Neuronal stem cell (in vitro differentiated cells): ENCODE measurements around the gene F8.
"Not testable (repeated sequence)": the region's sequence is repeated elsewhere in the genome, so short reads cannot be mapped to it uniquely, and the experiment has no call there.

ENCODE experiments used
- DNase-seq: peaks from one replicate; pipeline ENCODE4 v3.0.0-alpha.2; 2013; ENCODE audit warnings: low spot score
- H2AFZ ChIP-seq: one replicate; pipeline ENCODE4 v1.6.1; 2013; ENCODE audit warnings: mild to moderate bottlenecking, low read length, inconsistent platforms
- H2AK5ac ChIP-seq: 2 replicates; pipeline ENCODE4 v1.6.1; 2013; ENCODE audit warnings: low read depth, mild to moderate bottlenecking, inconsistent platforms, low read length, moderate library complexity, mixed read lengths
- H2BK120ac ChIP-seq: 2 replicates; pipeline ENCODE4 v1.6.1; 2013; ENCODE audit warnings: low read depth, mild to moderate bottlenecking, inconsistent platforms, low read length, moderate library complexity, mixed read lengths
- H2BK12ac ChIP-seq: one replicate; pipeline ENCODE4 v1.6.1; 2013; ENCODE audit warnings: low read length, inconsistent platforms
- H2BK15ac ChIP-seq: 2 replicates; pipeline ENCODE4 v1.6.1; 2013; ENCODE audit warnings: mild to moderate bottlenecking, low read length, inconsistent platforms, mixed read lengths
- H2BK5ac ChIP-seq: one replicate; pipeline ENCODE4 v1.6.1; 2013; ENCODE audit warnings: inconsistent platforms, mild to moderate bottlenecking, low read length, moderate library complexity
- H3K14ac ChIP-seq: one replicate; pipeline ENCODE4 v1.6.1; 2013; ENCODE audit warnings: low read length, inconsistent platforms
- H3K18ac ChIP-seq: 2 replicates; pipeline ENCODE4 v1.6.1; 2013; ENCODE audit warnings: low read length, inconsistent platforms
- H3K23ac ChIP-seq: 2 replicates; pipeline ENCODE4 v1.6.1; 2013; ENCODE audit warnings: low read depth, mild to moderate bottlenecking, mixed read lengths, low read length, inconsistent platforms; ENCODE audit not compliant: poor library complexity
- H3K27ac ChIP-seq: replicated peaks from 3 replicates; pipeline ENCODE4 v1.5.1; 2013; ENCODE audit warnings: low read length, inconsistent platforms
- H3K27me3 ChIP-seq, 3 experiments: 2 replicates each; pipeline ENCODE4 v1.6.1; 2013; ENCODE audit warnings: low read length in 3 of 3, mild to moderate bottlenecking in 2 of 3, inconsistent platforms in 1 of 3, low read depth in 1 of 3, mixed read lengths in 1 of 3, moderate library complexity in 1 of 3; ENCODE audit not compliant: control insufficient read depth in 3 of 3, insufficient read depth in 3 of 3
- H3K36me3 ChIP-seq, 2 donors: replicated peaks in 1 of 2; 2 replicates each; pipeline ENCODE4 v1.6.1; 2013; ENCODE audit warnings: low read length in 2 of 2; ENCODE audit not compliant: control insufficient read depth in 2 of 2, insufficient read depth in 2 of 2
- H3K4ac ChIP-seq: 2 replicates; pipeline ENCODE4 v1.6.1; 2013; ENCODE audit warnings: inconsistent platforms, mild to moderate bottlenecking, low read length, moderate library complexity
- H3K4me1 ChIP-seq, 2 donors: 1 replicate in 1 of 2; 2 replicates in 1 of 2; pipeline ENCODE4 v1.6.1; 2013; ENCODE audit warnings: low read length in 2 of 2, low read depth in 1 of 2; ENCODE audit not compliant: control insufficient read depth in 2 of 2, insufficient read depth in 1 of 2
- H3K4me2 ChIP-seq: one replicate; pipeline ENCODE4 v1.6.1; 2013; ENCODE audit warnings: mild to moderate bottlenecking, low read length, inconsistent platforms; ENCODE audit not compliant: insufficient read depth, poor library complexity, severe bottlenecking
- H3K4me3 ChIP-seq, 2 donors: 2 replicates each; pipeline ENCODE4 v1.5.1; 2013; ENCODE audit warnings: low read length in 2 of 2, mild to moderate bottlenecking in 2 of 2, inconsistent platforms in 1 of 2, moderate library complexity in 1 of 2
- H3K79me1 ChIP-seq: one replicate; pipeline ENCODE4 v1.6.1; 2013; ENCODE audit warnings: low read depth, mild to moderate bottlenecking, inconsistent platforms, low read length, moderate library complexity
- H3K9ac ChIP-seq: one replicate; pipeline ENCODE4 v1.6.1; 2013; ENCODE audit warnings: mild to moderate bottlenecking, low read depth, low read length, inconsistent platforms; ENCODE audit not compliant: poor library complexity
- H3K9me3 ChIP-seq, 2 donors: replicated peaks in 1 of 2; 2 replicates each; pipeline versions ENCODE3 to v1.6.1; 2013; ENCODE audit warnings: low read length in 2 of 2, mild to moderate bottlenecking in 2 of 2, inconsistent platforms in 1 of 2, low read depth in 1 of 2, mixed read lengths in 1 of 2, moderate library complexity in 1 of 2; ENCODE audit not compliant: control insufficient read depth in 2 of 2, insufficient read depth in 1 of 2
- H4K8ac ChIP-seq: one replicate; pipeline ENCODE4 v1.6.1; 2013; ENCODE audit warnings: low read depth, mild to moderate bottlenecking, inconsistent platforms, low read length, moderate library complexity
- H4K91ac ChIP-seq: one replicate; pipeline ENCODE4 v1.6.1; 2013; ENCODE audit warnings: low read length, low read depth, mild to moderate bottlenecking, inconsistent platforms; ENCODE audit not compliant: poor library complexity
- WGBS, 2 donors: extraction: QIAGEN DNeasy Blood & Tissue Kit; methylation state at CpG; one replicate each; pipeline ENCODE4 v1.1.7; 2013; ENCODE audit warnings: missing lambda C conversion rate in 2 of 2, mixed read lengths in 1 of 2; ENCODE audit not compliant: insufficient read length in 2 of 2, insufficient replicate concordance in 1 of 2; ENCODE audit errors: extremely low coverage in 2 of 2; 5-methylcytosine and 5-hydroxymethylcytosine counted together

The F8 gene

GRCh38 chrX:154825586-154825985 is 196.9 kb downstream of the F8 start:
- H2AFZ ChIP-seq, H3K4me1 ChIP-seq, H2BK5ac ChIP-seq, H2BK12ac ChIP-seq, H3K4me3 ChIP-seq, H4K91ac ChIP-seq, H4K8ac ChIP-seq, H2BK15ac ChIP-seq, H3K36me3 ChIP-seq, H3K4me2 ChIP-seq, H2AK5ac ChIP-seq, H3K27ac ChIP-seq, H3K9ac ChIP-seq, H3K14ac ChIP-seq, H3K4ac ChIP-seq, H3K23ac ChIP-seq, DNase-seq, H3K9me3 ChIP-seq, H2BK120ac ChIP-seq, H3K18ac ChIP-seq, H3K79me1 ChIP-seq: not testable (repeated sequence)
- no CpG with 5 or more reads among the region's 3 CpGs for WGBS, 2 donors
- peaks cover 0 to 35% (median 0%) of the 10 kb centered on the region in 3 experiments for H3K27me3 ChIP-seq

- Histone ChIP-seq H3K14ac (no peak overlapping the region), H3K36me3 (no peaks in the 10 kb centered on the region), H3K4me2 (no peak overlapping the region), H2BK120ac (no peak overlapping the region), H3K18ac (no peak overlapping the region), H2BK15ac (no peak overlapping the region), H3K4me3 (no peak overlapping the region), H3K27ac (no peak overlapping the region), H3K4me1 (peaks cover 0 to 3% of the 10 kb centered on the region in 2 donors), H3K4ac (no peak overlapping the region), H3K9me3 (no peaks in the 10 kb centered on the region), H3K9ac (no peak overlapping the region), H3K23ac (no peak overlapping the region), H4K91ac (no peak overlapping the region), H3K79me1 (no peaks in the 10 kb centered on the region), H2AK5ac (no peak overlapping the region), H2BK12ac (no peak overlapping the region), H3K27me3 (peaks cover 0 to 32% (median 0%) of the 10 kb centered on the region in 3 experiments), H2AFZ (no peak overlapping the region), H4K8ac (no peak overlapping the region), H2BK5ac (no peak overlapping the region)
- no peak for DNase-seq
- WGBS, 2 donors, result no CpG with 5 or more reads among the region's 1 CpG
Measured at GRCh38 chrX:154824638-154825037, 197.9 kb downstream of the F8 start.

- Histone ChIP-seq H2BK120ac (no peak overlapping the region), H3K79me1 (no peaks in the 10 kb centered on the region), H3K14ac (no peak overlapping the region), H3K4me1 (peaks cover 0 to 3% of the 10 kb centered on the region in 2 donors), H2BK12ac (no peak overlapping the region), H3K4me3 (no peak overlapping the region), H3K4ac (no peak overlapping the region), H4K8ac (no peak overlapping the region), H2AFZ (no peak overlapping the region), H3K18ac (no peak overlapping the region), H2BK15ac (no peak overlapping the region), H3K23ac (no peak overlapping the region), H3K9ac (no peak overlapping the region), H3K27me3 (peaks cover 0 to 19% (median 0%) of the 10 kb centered on the region in 3 experiments), H3K9me3 (no peaks in the 10 kb centered on the region), H2AK5ac (no peak overlapping the region), H3K36me3 (no peaks in the 10 kb centered on the region), H4K91ac (no peak overlapping the region), H3K4me2 (no peak overlapping the region), H3K27ac (no peak overlapping the region), H2BK5ac (no peak overlapping the region)
- DNase-seq, result no peak
- WGBS, 2 donors, result no CpG with 5 or more reads among the region's 3 CpGs
Measured at GRCh38 chrX:154822029-154822428, 200.5 kb downstream of the F8 start.

- Histone ChIP-seq H2BK120ac (no peak overlapping the region), H3K36me3 (no peaks in the 10 kb centered on the region), H2BK15ac (no peak overlapping the region), H3K4ac (no peak overlapping the region), H3K79me1 (no peaks in the 10 kb centered on the region), H3K14ac (no peak overlapping the region), H3K9me3 (no peaks in the 10 kb centered on the region), H2BK5ac (no peak overlapping the region), H3K27ac (no peak overlapping the region), H2AFZ (no peak overlapping the region), H3K23ac (no peak overlapping the region), H2AK5ac (no peak overlapping the region), H3K4me1 (peaks cover 0 to 3% of the 10 kb centered on the region in 2 donors), H3K4me2 (no peak overlapping the region), H3K4me3 (no peak overlapping the region), H3K18ac (no peak overlapping the region), H4K8ac (no peak overlapping the region), H3K27me3 (peaks cover 0 to 19% (median 0%) of the 10 kb centered on the region in 3 experiments), H4K91ac (no peak overlapping the region), H2BK12ac (no peak overlapping the region), H3K9ac (no peak overlapping the region)
- DNase-seq, result no peak
Measured at GRCh38 chrX:154821523-154821922, 201.0 kb downstream of the F8 start.
